Stimulated activated CD4-positive, alpha-beta T cell treated with anti-CD3 and anti-CD28 coated beads, TNF-alpha, amount 100 ng/mL, for 48 hours (primary cell): Measurements from ENCODE around the gene ADAMTS18.

Experiments used
- DNase-seq, 3 donors: peaks; one replicate each; pipeline ENCODE4 v3.0.0-alpha.2; 2020; ENCODE audit warnings: low read depth in 3 of 3

The ADAMTS18 gene

GRCh38 chr16:77327717-77328116 lies 107.1 kb downstream of the ADAMTS18 start:
- DNase-seq = no peak

DNA sequence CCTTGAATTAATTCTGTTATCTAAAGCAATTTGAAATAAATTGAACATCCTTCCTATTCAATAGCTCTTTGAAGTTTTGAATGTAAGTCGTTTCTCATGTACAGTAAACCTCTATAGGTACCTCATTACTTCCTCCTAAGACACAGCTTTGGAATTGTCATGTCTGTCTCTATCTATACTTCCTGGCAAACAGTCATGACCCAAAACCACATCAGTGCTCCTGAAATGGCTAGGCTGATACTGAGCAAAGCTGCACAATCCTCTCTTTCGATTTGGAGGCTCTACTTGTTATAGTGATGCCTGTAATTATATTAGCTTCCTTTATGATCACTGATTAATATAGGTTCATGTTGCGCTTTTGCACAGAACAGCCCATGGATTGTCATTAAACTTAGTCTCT lies 110.1 kb downstream of the ADAMTS18 start:
- DNase-seq = no peak

DNA sequence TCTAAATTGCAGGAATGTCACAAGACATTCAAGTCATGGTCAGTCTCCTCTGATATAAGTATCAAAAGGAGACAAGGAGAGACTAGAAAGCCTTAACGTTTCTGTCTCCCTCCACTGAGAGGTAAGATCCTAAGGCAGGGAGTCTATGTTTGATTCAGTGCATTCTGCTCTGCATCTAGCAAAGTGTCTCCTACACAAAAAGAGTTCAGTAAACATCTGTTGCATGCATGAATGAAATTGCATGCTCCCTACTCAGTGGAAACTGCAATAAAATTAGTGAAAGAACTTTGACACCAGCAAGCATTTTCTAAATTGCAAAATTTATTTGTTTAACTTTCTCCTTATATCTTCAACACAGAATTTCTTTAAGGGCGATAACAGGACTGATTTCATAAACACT lies 111.1 kb downstream of the ADAMTS18 start:
- no peak for DNase-seq

DNA sequence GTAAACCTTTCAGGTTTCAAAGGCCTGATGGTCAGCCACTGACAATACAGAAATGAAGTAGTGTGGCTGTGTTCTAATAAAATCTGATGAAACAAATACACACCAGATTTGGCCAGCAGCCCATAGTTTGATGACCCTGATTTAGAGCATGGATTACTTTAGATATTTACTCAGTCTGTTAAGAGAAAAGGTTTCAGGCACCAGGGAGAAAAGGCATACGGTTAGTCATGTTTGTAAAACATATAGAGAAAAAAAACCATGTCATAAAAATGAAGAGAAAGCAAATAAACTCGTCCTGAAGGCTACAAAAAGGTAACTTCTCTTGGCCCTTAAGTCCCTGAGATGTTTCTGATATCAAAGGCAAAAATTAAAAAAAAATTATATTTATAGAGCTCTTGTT lies 112.1 kb downstream of the ADAMTS18 start:
- no peak for DNase-seq

GRCh38 chr16:77317059-77317458 lies 117.8 kb downstream of the ADAMTS18 start:
- no peak for DNase-seq

DNA sequence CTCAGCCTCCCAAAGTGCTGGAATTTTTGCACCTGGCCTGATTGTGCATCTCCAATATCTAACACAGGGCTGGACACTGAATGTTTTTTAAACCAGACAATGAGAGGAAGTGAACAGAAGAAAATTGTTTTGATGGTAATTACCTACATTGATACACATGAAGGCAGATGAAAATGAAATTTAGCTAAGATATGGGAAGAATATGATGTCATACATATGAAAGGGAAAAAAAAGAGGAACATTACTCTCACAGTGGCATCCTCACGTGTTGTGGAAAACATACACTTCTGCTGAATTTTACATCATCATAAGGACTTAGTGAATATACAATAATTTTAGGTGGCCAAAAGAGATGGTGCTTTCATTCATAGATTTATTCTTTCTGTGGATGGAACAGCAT lies 124.0 kb downstream of the ADAMTS18 start:
- no peak for DNase-seq

GRCh38 chr16:77308163-77308561 lies 126.7 kb downstream of the ADAMTS18 start:
- no peak for DNase-seq

DNA sequence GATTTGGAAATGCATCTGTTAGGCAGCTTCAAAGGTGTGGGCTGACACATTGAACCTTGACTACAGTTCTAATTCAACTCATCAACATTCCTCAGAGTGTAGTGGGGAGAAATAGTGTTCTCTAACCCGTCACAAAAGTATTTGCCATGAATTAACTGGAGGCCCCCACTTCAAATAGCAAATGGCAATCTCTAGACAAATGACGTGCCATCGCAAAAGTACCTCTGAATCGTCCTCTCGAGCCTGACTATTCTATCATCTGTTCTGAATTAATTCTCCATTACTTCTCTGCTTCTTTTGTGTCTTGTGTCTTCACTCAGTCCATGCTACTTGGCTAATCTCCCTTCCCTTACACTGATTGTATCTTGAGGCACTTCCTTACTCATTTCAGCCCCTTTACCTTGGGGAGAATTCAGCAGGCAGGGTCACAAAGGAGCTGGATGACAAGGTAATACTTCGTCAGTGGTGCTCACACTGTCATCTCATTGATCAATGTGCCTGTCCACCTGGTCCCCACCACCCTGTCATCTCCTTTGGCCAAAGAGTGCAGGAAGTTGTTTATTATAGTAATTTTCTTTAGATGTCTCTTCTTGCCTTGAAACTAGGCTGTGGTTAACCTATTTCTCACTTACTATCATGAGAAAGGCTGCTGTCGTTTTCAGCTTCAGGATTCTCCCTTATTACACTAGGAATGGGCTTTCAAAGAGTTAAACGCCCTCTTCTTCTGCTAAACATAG lies 127.2 kb downstream of the ADAMTS18 start:
- no peak for DNase-seq

DNA sequence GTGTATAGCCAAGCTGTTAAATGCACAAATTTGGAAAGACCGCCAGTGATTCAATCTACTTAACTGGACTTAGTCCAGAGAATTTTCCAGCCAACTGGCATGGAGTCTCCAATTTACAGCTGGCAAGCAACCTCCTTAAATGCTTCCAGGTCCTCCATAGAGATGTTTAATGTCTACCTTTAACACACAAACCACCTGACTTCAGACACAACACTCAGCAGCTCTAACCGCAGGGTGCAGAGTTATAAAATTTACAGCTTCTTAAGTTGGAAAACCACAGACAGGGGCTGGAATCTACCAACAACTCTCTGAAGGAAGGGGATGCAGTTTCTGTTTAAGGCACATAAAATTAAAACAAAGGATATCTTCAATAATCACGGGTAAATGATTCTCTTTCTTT lies 128.8 kb downstream of the ADAMTS18 start:
- no peak for DNase-seq

GRCh38 chr16:77304877-77305276 lies 130.0 kb downstream of the ADAMTS18 start:
- no peak for DNase-seq

DNA sequence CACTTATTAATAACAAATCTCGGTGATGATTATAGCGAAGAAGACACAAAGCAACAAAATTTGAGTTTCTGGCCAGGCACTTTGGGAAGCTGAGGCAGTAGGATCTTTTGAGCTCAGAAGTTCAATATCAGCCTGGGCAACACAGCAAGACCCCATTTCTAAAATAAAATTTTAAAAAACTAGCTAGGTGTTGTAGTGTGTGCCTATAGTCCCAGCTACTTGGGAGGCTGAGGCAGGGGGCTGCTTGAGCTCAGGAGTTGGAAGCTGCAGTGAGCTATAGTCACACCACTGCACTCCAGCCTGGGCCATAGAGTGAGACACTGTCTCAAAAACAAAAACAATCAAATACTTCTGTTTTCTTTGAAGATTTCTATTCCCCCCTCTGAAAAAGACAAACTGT lies 130.7 kb downstream of the ADAMTS18 start:
- DNase-seq = no peak

DNA sequence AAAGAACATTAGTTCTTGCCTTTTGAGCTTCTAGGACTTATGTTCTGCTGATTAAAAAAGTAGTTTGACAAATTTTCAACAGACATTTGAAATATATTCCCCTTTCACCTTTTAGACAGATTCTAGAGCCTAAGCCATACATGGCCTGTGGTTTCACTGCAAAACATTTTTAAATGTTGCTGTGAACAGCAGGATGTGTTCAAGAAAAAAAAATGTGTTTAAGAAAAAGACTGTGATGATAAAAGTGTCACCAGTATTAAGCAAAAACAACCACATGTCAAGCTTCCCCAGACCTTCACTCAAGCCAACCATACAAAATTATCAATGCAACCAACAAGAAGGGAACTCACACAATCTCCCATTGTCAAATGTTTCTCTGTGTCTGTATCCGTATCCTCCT lies 132.2 kb downstream of the ADAMTS18 start:
- no peak for DNase-seq

GRCh38 chr16:77302249-77302648 lies 132.6 kb downstream of the ADAMTS18 start:
- no peak for DNase-seq

- DNase-seq = no peak
Measured at GRCh38 chr16:77300256-77300655, 134.6 kb downstream of the ADAMTS18 start.

- no peak for DNase-seq
Measured at GRCh38 chr16:77299395-77299794, 135.4 kb downstream of the ADAMTS18 start.

DNA sequence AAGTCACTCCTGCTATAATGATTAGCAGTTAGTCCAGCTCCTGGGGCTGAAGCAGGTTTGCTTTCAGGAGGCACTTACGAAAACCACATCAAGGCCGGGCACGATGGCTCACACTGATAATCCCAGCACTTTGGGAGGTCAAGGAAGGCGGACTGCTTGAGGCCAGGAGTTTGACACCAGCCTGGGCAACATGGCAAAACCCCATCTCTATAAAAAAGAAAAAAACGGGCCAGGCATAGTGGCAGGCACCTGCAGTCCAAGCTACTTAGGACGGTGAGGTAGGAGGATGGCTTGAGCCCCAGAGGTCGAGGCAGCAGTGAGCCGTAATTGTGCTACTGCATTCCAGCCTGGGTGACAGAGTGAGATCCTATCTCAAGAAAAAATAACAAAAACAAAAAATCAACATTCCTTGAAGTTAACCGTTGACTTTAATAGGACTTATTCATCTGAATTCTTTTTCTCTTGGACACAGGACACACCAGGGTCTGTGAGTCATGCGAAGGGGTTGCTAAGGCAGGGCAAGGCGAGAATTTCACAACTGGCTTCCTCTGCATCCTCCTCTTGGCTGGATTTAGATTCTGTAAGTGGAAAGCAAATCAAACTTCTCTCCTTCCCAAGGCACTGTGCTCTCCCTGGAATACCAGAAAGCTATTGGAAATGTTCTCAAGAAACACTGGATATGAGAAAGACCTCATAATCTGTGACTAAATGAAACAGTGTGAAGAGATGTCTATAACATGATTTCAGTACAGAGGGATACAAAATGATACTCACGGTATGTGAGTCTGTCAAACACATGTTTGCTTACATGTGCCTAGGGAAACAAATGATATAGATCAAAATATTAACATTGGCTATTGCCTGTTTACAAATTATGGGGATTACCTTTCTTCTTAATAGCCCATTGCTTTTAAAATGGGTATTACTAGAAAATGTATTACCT lies 136.1 kb downstream of the ADAMTS18 start:
- DNase-seq = no peak

GRCh38 chr16:77297996-77298395 lies 136.8 kb downstream of the ADAMTS18 start:
- no peak for DNase-seq

DNA sequence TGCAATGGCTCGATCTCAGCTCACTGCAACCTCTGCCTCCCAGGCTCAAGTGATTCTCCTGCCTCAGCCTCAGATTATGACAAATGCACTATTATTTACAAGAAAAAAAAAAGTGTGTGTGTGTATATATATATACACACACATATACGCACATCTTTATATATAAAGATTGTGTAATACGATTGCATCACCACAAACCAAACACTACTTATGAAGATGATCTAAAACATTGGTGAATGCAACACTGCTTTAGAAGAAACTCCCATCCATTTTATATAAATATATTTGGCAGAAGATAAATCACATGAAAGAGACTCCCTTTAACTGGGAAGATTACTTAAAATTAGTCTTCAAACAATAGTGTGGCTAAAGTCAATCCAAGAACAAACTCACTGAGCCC lies 138.9 kb downstream of the ADAMTS18 start:
- no peak for DNase-seq

GRCh38 chr16:77290451-77291115 lies 144.3 kb downstream of the ADAMTS18 start:
- DNase-seq = no peak

GRCh38 chr16:77289331-77289809 lies 145.5 kb downstream of the ADAMTS18 start:
- no peak for DNase-seq

DNA sequence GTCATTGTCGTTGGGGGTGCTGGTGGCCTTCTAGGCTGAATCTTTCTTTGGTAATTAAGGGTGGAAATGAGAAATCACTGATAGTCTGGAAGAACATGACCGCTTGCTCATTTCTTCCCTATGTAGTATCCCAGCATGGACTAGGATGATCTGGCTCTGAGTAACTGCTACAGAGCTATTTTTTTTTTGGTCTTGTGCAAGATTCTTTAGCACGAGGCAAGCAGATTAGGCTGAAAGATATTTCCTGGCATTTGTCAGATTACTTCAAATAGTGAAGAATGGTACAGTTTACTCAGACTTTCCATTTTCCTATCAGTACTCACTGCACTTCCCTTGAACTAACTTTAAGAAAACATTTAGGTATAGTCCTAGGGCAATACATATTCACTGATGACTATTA lies 146.6 kb downstream of the ADAMTS18 start:
- no peak for DNase-seq

DNA sequence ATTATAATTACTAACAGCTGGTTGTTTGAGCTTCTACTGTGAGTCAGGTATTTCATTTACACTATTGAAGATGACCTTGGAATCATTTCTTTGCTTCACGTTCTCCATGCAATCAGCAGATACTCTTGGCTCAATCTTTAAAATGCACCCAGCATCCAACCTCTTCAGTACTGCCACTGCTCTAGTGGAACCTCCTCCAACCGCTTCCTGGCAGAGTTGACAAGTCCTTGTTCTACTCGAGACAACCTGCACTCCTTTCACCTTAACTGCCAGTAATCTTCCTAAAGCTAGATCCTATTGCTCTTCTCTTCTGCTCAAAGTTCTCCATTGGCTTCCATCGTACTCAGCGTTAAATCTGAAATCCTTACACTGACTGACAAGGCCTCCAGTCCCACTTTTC lies 149.2 kb downstream of the ADAMTS18 start:
- no peak for DNase-seq
